ENCODE data around the gene ZNF605.
"Not testable (repeated sequence)": the region's sequence is repeated elsewhere in the genome, so short reads cannot be mapped to it uniquely, and the experiment has no call there.

ZNF605 gene

DNA sequence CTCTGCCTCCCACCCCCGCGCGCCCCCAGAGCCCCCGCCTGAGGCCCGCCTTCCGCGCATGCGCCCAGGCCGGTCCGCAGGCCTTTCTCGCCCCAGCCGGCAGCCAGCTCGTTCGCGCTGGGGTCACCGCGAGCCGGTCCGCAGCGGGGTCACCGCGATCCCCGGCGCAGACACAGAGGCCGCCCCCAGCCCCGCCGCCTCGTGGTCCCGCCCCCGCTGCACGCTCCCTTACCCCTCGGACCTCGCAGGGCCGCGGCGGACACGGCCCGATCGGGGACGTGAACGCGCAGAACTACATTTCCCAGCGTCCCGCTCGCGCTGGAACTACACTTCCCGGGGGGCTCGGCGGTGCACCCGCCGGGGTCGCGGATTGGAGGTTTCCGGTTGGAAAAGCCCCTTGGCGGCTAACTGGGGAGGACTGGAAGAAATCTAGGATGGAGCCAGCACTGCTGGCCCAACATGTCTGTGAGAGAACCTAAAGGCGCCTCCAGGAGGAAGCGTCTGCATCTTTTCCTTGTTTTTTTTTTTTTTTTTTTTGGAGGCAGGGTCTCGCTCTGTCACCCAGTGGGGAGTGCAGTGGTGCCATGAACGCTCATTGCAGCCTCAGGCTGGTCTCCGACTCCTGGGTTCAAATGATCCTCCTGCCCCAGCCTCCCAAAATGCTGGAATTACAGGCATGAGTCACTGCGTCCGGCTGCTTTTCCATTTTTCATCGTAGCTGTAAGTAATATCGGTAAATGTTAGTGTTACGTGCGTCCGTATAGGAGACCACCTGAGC, at the start of gene ZNF605:
ZNF605 (minus strand) TSS at position 296 of the 778 bp plus-strand sequence. CDS start 10,671 bp downstream, outside the sequence.
- peak; percentile 66 to 92 for DNase-seq

GRCh38 chr12:132998741-132999140, 42.6 kb upstream of the ZNF605 start:
- DNase-seq: no peak

GRCh38 chr12:132986885-132987225, 30.7 kb upstream of the ZNF605 start:
- DNase-seq: no peak

GRCh38 chr12:132986001-132986884, 30.1 kb upstream of the ZNF605 start, which contains the start of gene ZNF26:
ZNF26 (plus strand) TSS chr12:132986367; CDS start chr12:132986841, 474 bp downstream.
- DNase-seq: peak; percentile 67 to 95

DNA sequence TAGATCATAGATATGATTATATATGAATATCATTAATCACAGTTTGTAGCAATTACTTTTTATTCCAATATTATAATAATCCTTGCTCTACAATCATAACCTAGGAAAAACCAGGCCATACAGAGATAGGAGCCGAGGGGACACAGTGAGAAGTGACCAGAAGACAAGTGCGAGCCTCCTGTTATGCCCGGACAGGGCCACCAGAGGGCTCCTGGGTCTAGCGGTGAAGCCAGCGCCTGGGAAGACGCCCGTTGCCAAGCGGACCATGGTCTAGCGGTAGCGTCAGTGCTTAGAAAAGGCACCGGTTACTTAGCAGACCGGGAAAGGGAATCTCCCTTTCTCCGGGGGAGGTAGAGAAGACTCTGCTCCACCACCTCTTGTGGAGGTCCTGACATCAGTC, 20.8 kb upstream of the ZNF605 start:
- DNase-seq: not testable (repeated sequence)

- DNase-seq: no peak
Measured at GRCh38 chr12:132972374-132972773, 16.3 kb upstream of the ZNF605 start.

- DNase-seq: no peak
Measured at GRCh38 chr12:132967736-132968135, 11.6 kb upstream of the ZNF605 start.

DNA sequence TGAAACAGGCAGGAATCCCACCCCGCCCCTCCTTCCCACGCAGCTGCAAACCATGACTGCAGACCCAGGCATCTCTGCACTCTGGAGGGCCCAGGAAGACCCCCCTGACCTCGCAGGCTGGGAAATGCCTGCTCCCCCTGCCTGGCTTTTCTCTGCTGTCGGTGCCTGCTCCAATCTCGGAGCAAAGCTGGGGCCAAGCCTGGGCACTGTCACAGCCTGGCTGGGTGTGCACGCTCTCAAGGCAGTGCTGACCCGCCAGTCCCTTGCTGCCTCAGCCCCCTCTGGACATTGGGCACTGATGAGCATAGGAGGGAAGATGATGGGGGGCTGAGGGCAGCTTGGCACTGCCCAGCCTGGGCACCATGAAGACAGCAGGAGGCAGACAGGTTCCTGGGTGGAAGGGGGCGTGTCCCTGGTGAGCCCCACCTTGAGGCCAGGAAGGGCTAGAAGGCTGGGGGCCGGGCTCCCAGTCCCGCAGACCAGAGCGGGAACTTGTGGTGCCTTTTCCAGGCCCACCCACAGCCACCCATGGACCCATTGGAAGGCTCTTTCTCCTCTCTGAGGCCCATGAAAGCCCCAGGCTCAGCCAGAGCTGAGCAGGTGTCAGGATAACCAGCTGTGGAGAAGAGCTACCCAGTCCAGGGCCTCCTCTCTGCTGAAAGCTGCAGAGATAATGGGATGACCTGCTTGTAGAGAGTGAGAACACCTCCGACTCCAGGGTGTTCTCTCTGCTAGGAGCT, 10.7 kb upstream of the ZNF605 start:
- DNase-seq: no peak

GRCh38 chr12:132965796-132966195, 9.7 kb upstream of the ZNF605 start:
- no peak for DNase-seq

- not testable (repeated sequence) for DNase-seq
Measured at GRCh38 chr12:132963947-132964346, 7.8 kb upstream of the ZNF605 start.

DNA sequence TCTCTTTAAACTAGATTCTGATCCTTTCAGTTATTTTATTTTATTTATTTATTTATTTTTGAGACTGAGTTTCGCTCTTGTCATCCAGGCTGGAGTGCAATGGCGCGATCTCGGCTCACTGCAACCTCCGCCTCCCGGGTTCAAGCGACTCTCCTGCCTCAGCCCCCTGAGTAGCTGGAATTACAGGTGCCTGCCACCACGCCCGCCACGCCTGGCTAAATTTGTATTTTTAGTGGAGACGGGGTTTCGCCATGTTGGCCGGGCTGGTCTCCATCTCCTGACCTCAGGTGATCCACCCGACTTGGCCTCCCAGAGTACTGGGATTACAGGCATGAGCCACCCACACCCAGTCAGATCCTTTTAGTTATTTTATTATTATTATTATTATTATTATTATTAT, 5.7 kb upstream of the ZNF605 start:
- DNase-seq: not testable (repeated sequence)

GRCh38 chr12:132955094-132956010, 754 bp downstream of the ZNF605 start:
- peak in 1 of 2 experiments; percentile 12 for DNase-seq

GRCh38 chr12:132954471-132955048, 1.5 kb downstream of the ZNF605 start:
- no peak for DNase-seq

GRCh38 chr12:132953771-132954170, 2.3 kb downstream of the ZNF605 start:
- no peak for DNase-seq

- no peak for DNase-seq
Measured at GRCh38 chr12:132953163-132953425, 3.0 kb downstream of the ZNF605 start.

DNA sequence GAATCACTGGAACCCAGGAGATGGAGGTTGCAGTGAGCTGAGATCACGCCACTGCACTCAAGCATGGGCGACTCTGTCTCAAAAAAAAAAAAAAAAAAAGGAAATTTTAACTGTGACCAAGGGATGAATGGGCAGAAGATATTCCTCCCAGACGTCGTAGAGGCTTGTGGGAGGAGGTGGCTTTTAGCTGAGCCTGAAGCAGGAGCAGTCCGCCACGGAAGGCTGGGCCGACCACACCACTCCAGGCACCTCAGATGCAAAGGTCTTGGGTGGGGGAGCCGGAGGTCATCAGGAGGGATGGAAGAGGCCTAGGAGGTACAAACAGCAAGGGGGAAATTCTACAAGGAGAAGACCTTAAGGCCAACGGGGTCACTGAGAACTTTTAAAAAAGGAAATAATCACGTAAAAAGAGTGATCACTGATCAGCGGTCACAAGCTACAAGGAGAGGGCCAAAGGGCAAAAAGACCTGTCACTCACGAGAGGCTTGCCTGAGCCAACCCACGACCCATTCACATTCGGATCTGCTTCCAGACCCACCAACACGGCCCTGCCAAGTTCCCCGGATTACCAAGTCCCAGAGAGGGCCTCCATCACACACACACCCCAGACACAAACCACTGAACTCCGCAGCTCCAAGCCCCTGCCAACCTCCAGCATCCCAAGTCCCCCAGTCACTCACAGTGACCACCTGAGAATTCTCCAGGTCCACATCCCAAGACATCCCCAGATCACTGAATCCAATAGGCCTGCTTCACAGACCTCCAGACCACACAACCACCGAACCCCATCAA, 3.5 kb downstream of the ZNF605 start:
- DNase-seq: no peak

- no peak for DNase-seq
Measured at GRCh38 chr12:132951649-132952048, 4.5 kb downstream of the ZNF605 start.

GRCh38 chr12:132950844-132951535, 5.1 kb downstream of the ZNF605 start:
- no peak for DNase-seq

GRCh38 chr12:132949936-132950837, 5.9 kb downstream of the ZNF605 start:
- DNase-seq: no peak
